Dedifferentiated amniotic fluid mesenchymal stem cell (primary cell): ENCODE measurements around the gene LRRC8C.

ENCODE experiments used
- DNase-seq: peaks from one replicate; pipeline ENCODE4 v3.0.0-alpha.2; 2016; ENCODE audit errors: extremely low spot score

Gene LRRC8C

DNA sequence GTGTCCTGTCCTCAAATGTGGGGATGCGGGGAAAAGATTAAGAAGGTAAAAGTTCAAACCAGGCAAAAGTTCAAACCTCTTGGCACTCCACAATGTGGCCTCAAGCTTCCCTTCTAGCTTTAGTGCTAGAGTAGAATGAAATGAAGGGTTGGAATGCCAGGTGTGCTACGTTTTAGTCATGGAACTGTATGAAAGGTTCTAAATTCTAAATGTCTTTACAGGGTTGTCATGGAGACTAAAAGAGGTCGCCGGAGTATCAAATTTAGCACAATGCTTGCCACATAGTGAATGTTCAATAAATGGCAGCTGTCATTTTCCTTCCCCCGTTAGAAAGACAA is 130.7 kb downstream of the LRRC8C start:
- DNase-seq, result no peak

DNA sequence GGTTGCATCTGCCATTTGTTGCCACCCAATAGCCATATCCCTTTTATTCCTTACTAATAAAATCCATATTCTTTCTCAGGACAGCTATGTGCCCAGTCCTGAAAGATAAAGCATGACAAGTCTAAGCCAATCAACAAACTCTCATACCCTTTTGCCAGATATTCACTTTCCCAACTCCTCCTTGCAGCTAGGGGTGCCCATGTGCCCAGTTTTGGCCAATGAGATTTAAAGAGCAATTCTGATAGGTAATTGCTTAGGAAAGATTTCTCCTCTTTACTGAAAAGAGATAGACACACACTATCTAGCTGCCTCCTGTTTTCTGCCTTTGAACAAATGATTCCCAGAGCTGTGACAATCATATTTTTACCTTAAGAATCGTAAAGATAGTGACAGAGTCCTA is 132.9 kb downstream of the LRRC8C start:
- no peak for DNase-seq

DNA sequence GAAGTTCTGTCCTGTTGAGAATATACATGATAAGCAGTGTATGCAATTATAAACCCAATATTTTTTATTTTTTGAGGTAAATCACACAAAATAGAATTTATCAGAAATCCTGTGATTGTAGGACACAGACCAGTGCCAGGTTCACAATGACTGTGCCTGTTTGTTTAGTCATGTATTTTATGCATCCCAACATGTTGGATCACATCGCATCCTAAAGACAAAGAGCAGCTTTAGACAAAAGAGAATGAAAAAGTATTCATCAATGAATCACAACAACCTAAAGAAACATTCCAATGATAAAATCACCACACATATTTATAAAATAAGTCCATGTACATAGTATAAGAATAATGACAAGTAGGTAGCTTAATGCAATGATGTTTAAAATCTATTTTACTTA is 134.7 kb downstream of the LRRC8C start:
- no peak for DNase-seq
